ENCODE measurements around the gene WDTC1.

- TF ChIP-seq CTCF (IDR thresholded peaks at IDR 0.05; ENCODE audit: insufficient read depth, low read depth, low read length) (no peak), EZH2 (IDR thresholded peaks at IDR 0.05; ENCODE audit: insufficient read depth, low read length) (no peak)
Measured at GRCh38 chr1:27346357-27346756, 111.9 kb downstream of the WDTC1 start.
